GM13976 (cell line): Measurements from ENCODE around the gene SUGCT.
"Not testable (repeated sequence)": the region's sequence is repeated elsewhere in the genome, so short reads cannot be mapped to it uniquely, and the experiment has no call there.

Experiments used
- DNase-seq: peaks from one replicate; pipeline ENCODE4 v3.0.0; 2012; ENCODE audit warnings: low spot score
- in situ Hi-C: fragments of 300-500 bp; cut with MboI; formaldehyde crosslinking; loops from one replicate; pipeline ENCODE4 v1.12.0; 2022; ENCODE audit warnings: low sequenced_read_pairs, mixed read lengths, inconsistent platforms; ENCODE audit not compliant: unreplicated experiment
- TF ChIP-seq, protein P1 (sequence below): IDR thresholded peaks from 2 replicates; pipeline ENCODE4 v1.5.1; 2012; ENCODE audit warnings: borderline replicate concordance, mild to moderate bottlenecking; ENCODE audit not compliant: insufficient read depth; ENCODE audit errors: extremely low read depth, missing control alignments, control extremely low read depth

The SUGCT gene

DNA sequence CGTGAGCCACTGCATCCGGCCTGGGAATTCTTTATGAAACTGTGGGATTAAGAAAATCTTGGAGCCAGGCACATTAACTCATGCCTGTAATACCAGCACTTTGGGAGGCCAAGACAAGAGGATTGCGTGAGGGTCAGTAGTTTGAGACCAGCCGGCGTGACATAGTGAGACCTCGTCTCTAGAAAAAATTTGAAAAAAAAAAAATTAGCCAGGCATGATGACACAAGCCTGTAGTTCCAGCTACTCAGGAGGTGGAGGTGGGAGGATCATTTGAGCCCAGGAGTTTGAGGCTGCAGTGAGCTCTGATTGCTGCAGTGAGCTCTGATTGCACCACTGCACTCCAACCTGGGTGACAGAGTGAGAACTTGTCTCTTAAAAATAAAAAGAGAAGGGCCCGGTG lies 69.8 kb downstream of the SUGCT start:
- no peak for DNase-seq
- in situ Hi-C loops = no loop called here
- TF ChIP-seq, protein P1, sequence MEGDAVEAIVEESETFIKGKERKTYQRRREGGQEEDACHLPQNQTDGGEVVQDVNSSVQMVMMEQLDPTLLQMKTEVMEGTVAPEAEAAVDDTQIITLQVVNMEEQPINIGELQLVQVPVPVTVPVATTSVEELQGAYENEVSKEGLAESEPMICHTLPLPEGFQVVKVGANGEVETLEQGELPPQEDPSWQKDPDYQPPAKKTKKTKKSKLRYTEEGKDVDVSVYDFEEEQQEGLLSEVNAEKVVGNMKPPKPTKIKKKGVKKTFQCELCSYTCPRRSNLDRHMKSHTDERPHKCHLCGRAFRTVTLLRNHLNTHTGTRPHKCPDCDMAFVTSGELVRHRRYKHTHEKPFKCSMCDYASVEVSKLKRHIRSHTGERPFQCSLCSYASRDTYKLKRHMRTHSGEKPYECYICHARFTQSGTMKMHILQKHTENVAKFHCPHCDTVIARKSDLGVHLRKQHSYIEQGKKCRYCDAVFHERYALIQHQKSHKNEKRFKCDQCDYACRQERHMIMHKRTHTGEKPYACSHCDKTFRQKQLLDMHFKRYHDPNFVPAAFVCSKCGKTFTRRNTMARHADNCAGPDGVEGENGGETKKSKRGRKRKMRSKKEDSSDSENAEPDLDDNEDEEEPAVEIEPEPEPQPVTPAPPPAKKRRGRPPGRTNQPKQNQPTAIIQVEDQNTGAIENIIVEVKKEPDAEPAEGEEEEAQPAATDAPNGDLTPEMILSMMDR = no peak

DNA sequence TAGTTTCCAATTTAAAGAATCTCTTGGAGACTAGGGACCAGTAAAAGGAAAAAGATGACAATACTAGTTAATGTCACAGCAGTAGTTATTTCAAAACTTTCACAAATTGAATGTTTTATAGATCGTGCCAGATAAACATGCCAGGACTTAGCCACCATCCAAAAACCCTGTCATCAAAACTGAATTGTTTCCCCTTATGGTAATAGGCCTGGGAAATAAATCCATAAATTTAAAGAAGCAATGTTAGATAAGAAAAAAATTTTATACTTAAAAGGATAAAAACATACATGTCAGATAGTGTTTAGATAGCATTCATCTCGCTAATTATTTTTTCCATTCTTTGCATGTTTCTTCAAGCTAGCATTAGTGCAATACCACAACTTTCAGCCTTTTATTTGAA lies 71.2 kb downstream of the SUGCT start:
- no peak for DNase-seq
- TF ChIP-seq, protein P1 = no peak
- in situ Hi-C loops = no loop called here

DNA sequence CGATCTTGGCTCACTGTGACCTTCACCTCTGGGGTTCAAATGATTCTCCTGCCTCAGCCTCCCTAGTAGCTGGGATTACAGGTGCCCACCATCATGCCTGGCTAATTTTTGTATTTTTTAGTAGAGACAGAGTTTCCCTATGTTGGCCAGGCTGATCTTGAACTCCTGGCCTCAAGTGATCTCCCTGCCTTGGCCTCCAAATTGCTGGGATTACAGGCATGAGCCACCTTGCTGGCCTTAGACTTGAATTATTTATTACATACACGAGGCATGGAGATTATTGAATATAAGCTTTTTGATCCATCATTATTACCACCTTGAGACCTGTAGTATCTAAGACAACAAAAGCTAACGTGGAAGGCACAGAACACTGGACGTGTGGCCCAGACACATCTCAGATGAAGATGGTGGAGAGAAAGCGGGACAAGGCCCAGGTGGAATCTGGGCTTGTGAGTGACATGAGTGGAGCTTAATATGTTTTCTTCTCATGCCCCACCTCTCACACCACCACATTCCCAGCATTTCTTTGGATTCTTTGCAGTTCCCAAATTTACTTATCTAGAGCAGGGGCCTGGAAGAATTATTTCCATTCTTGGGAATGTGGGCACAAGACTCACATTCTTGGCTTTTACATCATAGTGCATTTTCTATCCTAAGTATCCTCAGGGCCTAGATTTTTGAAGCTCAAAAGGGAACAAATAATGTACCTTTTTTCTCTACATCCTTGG lies 76.6 kb downstream of the SUGCT start:
- DNase-seq = no peak
- TF ChIP-seq, protein P1 = no peak
- in situ Hi-C loops = no loop called here

DNA sequence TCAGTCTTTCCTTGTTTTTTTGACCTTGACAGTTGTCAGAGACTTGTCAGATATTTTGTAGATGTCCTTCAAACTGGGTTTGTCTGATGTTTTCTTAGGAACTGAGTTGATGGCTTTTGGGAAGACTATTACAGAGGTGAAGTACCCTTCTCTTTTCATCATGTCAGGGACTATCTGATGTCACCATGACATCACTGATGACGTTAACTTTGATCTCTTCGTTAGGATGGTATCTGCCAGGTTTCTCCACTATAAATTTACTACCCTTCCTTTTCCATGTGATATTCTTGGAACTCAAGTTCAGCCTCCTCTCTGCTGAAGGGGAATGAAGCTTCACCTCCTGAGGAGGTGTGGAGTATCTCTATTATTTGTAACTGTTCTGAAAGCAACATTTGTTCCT lies 78.5 kb downstream of the SUGCT start:
- DNase-seq = no peak
- in situ Hi-C loops = no loop called here
- TF ChIP-seq, protein P1 = no peak

DNA sequence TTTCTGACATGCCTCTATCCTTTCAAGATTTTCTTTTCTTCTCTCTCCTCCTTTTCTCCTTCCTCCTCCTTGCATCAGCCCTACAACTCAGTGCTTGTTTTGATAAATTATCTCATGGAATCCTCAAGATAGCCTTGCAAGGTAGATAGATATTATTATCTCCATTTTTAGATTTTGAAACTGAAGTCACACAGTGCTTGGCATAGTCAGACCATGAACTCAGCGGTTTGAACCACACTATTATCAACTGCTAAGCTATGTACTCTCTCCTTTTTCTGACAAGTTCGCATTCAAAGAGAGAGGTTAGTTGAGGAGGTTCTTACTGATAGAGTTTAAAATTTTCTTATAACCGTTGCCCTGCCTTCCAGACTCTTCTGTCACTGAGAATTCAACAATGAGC lies 79.1 kb downstream of the SUGCT start:
- in situ Hi-C loops = no loop called here

DNA sequence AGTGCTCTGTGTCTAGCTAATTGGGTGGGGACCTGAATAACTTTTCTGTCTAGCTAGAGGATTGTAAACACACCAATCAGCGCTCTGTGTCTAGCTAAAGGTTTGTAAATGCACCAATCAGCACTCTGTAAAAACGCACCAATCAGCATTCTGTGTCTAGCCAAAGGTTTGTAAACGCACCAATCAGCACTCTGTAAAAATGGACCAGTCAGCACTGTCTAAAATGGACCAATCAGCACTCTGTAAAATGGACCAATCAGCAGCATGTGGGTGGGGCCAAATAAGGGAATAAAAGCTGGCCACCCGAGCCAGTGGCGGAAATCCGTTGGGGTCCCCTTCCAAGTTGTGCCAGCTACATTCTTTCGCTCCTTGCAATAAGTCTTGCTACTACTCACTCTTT lies 83.8 kb downstream of the SUGCT start:
- DNase-seq, in situ Hi-C loops: not testable (repeated sequence)

More for the DNA sequence above, 79.1 kb downstream of the SUGCT start:
- DNase-seq = no peak
- TF ChIP-seq, protein P1 = no peak

DNA sequence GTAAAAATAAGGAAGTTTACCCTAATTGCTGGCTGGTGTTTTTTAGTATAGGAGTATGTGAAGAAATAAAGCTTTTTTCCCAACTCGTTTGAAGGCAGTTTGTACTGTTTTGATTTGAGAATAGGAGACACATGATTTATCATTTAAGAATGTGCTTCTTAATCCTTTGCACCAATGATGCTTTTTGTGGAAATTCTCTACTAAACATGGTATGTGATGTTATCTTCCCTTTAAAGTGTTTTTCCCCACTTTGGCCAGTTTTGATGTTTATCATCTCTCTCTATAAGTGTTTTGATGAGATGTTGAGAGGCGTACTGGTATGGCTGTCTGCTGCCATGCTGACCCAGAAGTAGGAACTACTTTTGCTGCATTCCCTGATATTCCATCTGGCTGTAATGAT lies 85.1 kb downstream of the SUGCT start:
- in situ Hi-C loops = no loop called here
- DNase-seq = no peak
- TF ChIP-seq, protein P1 = no peak
